NCI-H1694 (cell line): ENCODE results near the gene CLCN5.
A peak's percentile ranks its signal among the peaks of the same experiment; 100 is the strongest.

Source experiments
- DNase-seq: peaks from one replicate; lab custom pipeline; 2025; lab: John Stamatoyannopoulos, UW

Gene CLCN5

GRCh38 chrX:49934148-49934547, 11.8 kb downstream of the CLCN5 start:
- no peak for DNase-seq

GRCh38 chrX:49934729-49935128, 12.3 kb downstream of the CLCN5 start:
- DNase-seq = no peak

GRCh38 chrX:49947781-49948180, 25.4 kb downstream of the CLCN5 start:
- DNase-seq = no peak

- DNase-seq = no peak
Measured at GRCh38 chrX:49949961-49950360, 27.6 kb downstream of the CLCN5 start.

GRCh38 chrX:49951524-49952193, 29.3 kb downstream of the CLCN5 start:
- peak; percentile 78 for DNase-seq

- DNase-seq = no peak
Measured at GRCh38 chrX:49956313-49956712, 33.9 kb downstream of the CLCN5 start.

- DNase-seq = no peak
Measured at GRCh38 chrX:49958727-49959485, 36.5 kb downstream of the CLCN5 start.

- no peak for DNase-seq
Measured at GRCh38 chrX:49959602-49960001, 37.2 kb downstream of the CLCN5 start.

GRCh38 chrX:49960061-49960460, 37.7 kb downstream of the CLCN5 start:
- DNase-seq = no peak

GRCh38 chrX:49970674-49971073, 48.3 kb downstream of the CLCN5 start:
- DNase-seq = no peak

GRCh38 chrX:49972328-49972860, 50.0 kb downstream of the CLCN5 start:
- DNase-seq = no peak

- no peak for DNase-seq
Measured at GRCh38 chrX:49976682-49977197, 54.3 kb downstream of the CLCN5 start.

GRCh38 chrX:49977319-49978090, 55.1 kb downstream of the CLCN5 start:
- peak; percentile 79 for DNase-seq

GRCh38 chrX:49978176-49978575, 55.8 kb downstream of the CLCN5 start:
- no peak for DNase-seq

GRCh38 chrX:49986058-49986457, 63.7 kb downstream of the CLCN5 start:
- DNase-seq = no peak

GRCh38 chrX:49987651-49988050, 65.3 kb downstream of the CLCN5 start:
- no peak for DNase-seq

GRCh38 chrX:49988143-49988542, 65.7 kb downstream of the CLCN5 start:
- DNase-seq = no peak

- DNase-seq = peak; percentile 30
Measured at GRCh38 chrX:49991758-49992157, 69.4 kb downstream of the CLCN5 start.

- DNase-seq = no peak
Measured at GRCh38 chrX:49992853-49993252, 70.5 kb downstream of the CLCN5 start.

GRCh38 chrX:49993661-49994060, 71.3 kb downstream of the CLCN5 start:
- DNase-seq = no peak

GRCh38 chrX:49995107-49995731, 72.8 kb downstream of the CLCN5 start:
- no peak for DNase-seq
